Measurements from ENCODE around the gene MECR.
"Not testable (repeated sequence)": the region's sequence is repeated elsewhere in the genome, so short reads cannot be mapped to it uniquely, and the experiment has no call there.

The MECR gene

DNA sequence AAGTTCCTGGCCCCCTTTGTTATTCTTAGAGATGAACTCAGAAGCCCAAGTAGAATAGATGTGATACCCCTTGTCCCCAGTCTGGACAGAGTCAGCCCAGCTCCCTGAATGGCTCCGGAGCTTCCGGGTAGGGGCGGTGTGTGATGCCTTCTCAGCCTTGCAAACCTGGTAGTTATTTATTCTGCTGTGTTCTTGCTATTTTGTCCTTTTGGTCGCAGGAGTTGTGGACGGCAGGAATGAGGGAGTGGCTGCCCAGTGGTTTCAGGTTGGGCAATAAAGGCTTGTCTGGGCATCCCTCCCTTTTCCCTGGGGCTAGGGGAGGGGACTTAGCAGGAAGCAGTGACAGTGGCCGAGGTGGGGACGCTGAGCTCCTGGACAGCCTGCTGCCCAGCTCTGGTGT, 8.4 kb upstream of the MECR start:
- peak overlapping the region; percentile 7; the same call in 1 of the 2 replicates for H3K27ac ChIP-seq
- TF ChIP-seq, protein P1, sequence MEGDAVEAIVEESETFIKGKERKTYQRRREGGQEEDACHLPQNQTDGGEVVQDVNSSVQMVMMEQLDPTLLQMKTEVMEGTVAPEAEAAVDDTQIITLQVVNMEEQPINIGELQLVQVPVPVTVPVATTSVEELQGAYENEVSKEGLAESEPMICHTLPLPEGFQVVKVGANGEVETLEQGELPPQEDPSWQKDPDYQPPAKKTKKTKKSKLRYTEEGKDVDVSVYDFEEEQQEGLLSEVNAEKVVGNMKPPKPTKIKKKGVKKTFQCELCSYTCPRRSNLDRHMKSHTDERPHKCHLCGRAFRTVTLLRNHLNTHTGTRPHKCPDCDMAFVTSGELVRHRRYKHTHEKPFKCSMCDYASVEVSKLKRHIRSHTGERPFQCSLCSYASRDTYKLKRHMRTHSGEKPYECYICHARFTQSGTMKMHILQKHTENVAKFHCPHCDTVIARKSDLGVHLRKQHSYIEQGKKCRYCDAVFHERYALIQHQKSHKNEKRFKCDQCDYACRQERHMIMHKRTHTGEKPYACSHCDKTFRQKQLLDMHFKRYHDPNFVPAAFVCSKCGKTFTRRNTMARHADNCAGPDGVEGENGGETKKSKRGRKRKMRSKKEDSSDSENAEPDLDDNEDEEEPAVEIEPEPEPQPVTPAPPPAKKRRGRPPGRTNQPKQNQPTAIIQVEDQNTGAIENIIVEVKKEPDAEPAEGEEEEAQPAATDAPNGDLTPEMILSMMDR (conservative IDR thresholded peaks at IDR 0.05): no peak
- no peak for TF ChIP-seq ZFX (IDR thresholded peaks at IDR 0.05)

DNA sequence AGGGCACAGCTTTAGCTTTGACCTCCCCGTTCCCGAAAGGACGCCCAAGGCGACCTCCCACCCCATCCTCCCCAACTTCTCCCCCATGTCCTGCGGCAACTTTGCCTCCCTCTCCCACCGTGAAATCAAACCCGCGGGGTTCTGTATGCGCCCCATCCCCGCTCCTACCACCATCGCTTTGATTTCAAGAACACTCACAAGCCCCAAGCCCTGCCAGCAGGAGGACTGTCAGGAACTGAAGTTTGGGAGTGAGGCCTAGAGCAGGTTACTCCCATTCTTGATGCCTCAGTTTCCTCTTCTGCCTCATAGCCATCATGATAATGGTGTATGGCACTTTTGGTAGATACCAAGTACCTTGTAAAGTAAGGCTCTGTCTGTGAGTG, 7.9 kb upstream of the MECR start:
- TF ChIP-seq, protein P1 (conservative IDR thresholded peaks at IDR 0.05): no peak
- TF ChIP-seq ZFX (IDR thresholded peaks at IDR 0.05): no peak
- H3K27ac ChIP-seq: peak overlapping the region; percentile 7; the same call in 1 of the 2 replicates

DNA sequence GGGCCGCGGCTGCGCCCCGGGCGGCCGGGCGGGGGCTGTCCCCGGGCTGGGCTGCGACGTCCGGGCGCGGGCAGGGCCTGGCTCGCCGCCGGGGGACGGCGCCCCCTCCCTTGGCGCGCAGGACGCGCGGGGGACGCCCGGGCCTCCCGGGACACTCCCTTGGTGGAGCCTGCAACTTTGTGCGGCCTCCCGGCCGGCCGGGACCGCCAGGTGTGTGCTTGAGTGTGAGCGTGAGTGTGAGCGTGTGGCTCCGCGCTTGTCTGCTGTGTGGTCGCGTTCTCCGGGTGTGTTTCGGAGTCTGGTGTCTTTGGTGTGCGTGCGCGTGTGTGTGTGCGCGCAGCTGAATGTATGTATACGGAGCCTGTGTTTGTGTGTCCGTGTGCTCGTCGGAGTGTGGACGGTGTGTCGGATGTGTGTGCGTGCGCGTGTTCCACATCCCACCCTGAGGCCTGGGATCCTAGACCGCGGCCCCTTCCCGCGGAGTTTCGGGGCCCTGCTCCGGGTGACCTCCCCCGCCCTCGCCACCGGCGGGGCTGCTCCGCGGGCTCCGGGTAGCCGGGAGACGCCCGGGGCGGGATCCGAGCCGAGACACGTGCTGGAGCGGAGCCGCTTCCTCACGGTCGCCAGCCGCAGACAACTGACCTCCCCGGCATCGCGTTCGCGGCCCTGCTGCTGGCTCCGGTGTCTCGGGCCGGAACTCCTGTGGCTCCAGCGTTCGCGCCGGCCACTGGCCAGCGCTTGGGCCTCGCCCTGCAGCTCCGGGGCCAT, 7.3 kb upstream of the MECR start:
- H3K27ac ChIP-seq: peak overlapping the region; percentile 62; the same call in 1 of the 2 replicates
- no peak for TF ChIP-seq ZFX (IDR thresholded peaks at IDR 0.05)
- TF ChIP-seq, protein P1 (conservative IDR thresholded peaks at IDR 0.05): no peak

DNA sequence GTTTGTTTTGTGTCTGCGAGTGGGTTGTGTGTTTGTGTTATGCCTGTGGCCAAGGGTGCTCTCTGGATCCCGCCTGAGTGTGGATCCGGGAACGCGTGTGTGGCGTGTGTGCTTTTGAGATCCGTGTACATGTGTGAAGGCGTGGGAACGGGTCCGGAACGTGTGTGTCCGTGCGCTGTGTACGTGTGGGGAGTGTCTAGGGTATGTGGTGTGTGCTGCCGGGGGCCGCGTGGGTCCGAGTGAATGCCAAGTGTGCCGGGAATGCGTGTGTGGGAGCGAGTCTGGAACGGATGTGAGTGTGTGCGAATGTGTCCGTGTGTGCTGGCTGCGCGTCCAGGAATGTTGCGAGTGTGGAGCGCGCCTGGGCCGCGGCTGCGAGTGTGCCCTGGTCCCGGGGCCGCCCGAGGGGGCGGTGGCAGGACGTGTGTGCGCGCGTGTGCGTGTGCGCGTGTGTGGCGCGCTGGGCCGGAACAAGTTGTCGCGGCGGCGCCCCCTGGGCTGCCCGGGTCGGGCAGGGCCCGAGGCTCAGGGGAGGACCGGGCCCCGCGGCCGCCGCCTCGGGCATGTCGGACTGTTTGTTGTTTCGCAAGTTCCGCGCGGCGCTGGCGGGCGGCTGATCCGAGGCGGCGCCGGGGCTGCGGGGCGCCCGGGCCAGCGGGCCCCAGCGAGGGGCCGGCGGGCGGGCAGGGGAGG, 6.5 kb upstream of the MECR start:
- peak overlapping the region; percentile 62 for H3K27ac ChIP-seq
- TF ChIP-seq ZFX (IDR thresholded peaks at IDR 0.05): peak; percentile 58
- TF ChIP-seq, protein P1 (conservative IDR thresholded peaks at IDR 0.05): no peak; the same call in 1 of the 2 replicates

DNA sequence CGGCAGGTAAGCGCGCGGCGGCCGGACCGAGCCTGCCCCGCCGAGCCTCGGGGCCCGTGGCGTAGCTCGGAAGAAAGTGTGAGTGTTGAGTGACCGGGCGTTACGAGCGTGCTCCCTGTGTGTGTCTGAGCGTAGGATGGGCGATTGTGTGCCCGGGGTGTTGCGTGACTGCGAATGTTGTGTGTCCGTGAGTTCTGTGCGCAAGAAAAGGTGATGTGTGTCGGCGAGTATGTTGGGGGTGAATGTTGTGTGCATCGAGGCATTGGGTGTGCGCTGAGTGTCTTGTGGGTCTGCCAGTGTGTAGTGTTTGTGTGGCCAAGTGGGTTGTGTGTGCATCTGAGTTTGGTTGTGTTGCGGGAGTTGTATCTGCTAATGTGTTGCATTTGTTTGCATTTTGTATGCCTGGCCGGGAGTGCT, 6.0 kb upstream of the MECR start:
- H3K27ac ChIP-seq: peak overlapping the region; percentile 62
- TF ChIP-seq ZFX (IDR thresholded peaks at IDR 0.05): no peak
- TF ChIP-seq, protein P1 (conservative IDR thresholded peaks at IDR 0.05): no peak

DNA sequence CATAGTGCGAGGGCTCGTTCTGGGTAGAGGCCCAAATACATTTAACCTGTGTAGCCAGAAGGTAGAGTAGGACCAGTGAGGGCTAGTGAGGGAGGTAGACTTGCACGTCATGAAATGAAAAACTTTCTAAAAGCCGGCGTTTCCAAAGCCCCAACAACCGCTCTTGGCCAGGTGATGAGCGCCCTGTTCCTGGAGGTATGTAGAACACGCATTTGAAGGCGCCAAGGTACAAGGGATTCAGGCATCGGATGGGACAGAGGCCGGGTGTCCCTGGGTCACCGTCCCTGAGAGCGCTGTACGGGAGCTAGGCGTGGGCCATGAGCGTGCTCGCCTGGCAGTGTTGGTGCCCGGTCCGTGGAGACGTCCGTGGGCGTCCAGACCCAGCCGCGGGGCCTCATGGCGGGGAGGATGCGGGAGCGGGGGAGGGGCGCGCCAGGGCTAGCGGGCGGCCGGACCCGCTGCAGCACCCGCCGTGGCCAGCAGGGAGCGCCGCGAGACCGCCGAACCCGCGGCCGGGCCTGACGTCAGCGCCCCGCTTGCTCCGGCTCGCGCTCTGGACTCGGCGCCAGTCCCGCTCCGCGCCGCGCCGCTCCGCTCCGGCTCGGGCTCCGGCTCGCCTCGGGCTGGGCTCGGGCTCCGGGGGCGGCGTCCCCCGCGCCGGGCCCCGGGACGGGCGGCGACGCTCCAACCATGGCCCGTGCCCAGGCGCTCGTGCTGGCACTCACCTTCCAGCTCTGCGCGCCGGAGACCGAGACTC, 5.4 kb upstream of the MECR start, which contains the start of gene PTPRU:
Gene PTPRU, plus strand, starts transcription at position 568 of the 757 bp plus-strand sequence. Its CDS starts 123 bp downstream, at position 691.
- peak within 1 kb of the TSS; percentile 62 for H3K27ac ChIP-seq

DNA sequence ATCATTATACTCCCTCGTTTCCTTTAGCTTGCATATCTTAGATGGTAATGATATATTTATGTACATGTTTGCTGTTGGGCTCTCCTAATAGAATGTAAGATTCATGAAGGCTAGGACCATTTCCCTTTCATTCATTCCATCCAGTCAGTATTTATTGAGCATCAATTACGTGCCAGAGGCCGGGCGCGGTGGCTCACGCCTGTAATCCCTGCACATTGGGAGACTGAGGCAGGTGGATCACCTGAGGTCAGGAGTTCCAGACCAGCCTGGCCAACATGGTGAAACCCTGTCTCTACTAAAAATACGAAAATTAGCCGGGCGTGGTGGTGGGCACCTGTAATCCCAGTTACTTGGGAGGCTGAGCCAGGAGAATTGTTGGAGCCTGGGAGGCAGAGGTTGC, 4.1 kb upstream of the MECR start:
- not testable (repeated sequence) for H3K27ac ChIP-seq

More for the DNA sequence above, 5.4 kb upstream of the MECR start, which contains the start of gene PTPRU:
- TF ChIP-seq, protein P1 (conservative IDR thresholded peaks at IDR 0.05): peak; percentile 97
- no peak for TF ChIP-seq ZFX (IDR thresholded peaks at IDR 0.05)

Data from C4-2B (cell line).